IMR-90 (cell line): ENCODE measurements around the gene AMBRA1.

ENCODE experiments used
- CEBPB ChIP-seq: IDR thresholded peaks from 2 replicates; pipeline ENCODE4 v1.6.1; 2012; ENCODE audit warnings: low read depth, low read length, improper control_type of control experiment
- MAFK ChIP-seq: IDR thresholded peaks from 2 replicates; pipeline ENCODE4 v1.6.1; 2012; ENCODE audit warnings: low read depth, low read length, improper control_type of control experiment
- NFE2L2 ChIP-seq: fragments of 150-350 bp; IDR thresholded peaks from 2 replicates; pipeline ENCODE4 v1.6.1; 2016; ENCODE audit warnings: low read depth, mild to moderate bottlenecking, low read length
- POLR2A ChIP-seq: IDR thresholded peaks from 2 replicates; pipeline ENCODE4 v1.6.1; 2012; ENCODE audit warnings: mild to moderate bottlenecking, low read depth, low read length
- RAD21 ChIP-seq: IDR thresholded peaks from 2 replicates; pipeline ENCODE4 v1.6.1; 2012; ENCODE audit warnings: low read length, improper control_type of control experiment
- USF2 ChIP-seq: fragments of 150-350 bp; IDR thresholded peaks from 2 replicates; pipeline ENCODE4 v1.6.1; 2017; ENCODE audit warnings: mild to moderate bottlenecking, antibody characterized with exemption, low read length, low read depth
- TF ChIP-seq, protein P1 (sequence below): conservative IDR thresholded peaks from 2 replicates; pipeline ENCODE4 v1.5.1; 2012; ENCODE audit warnings: mild to moderate bottlenecking, low read depth, low read length, improper control_type of control experiment
- TF ChIP-seq, protein P2 (sequence below): fragments of 150-350 bp; IDR thresholded peaks from 2 replicates; pipeline ENCODE4 v1.6.1; 2016; ENCODE audit warnings: low read depth, mild to moderate bottlenecking, low read length, moderate library complexity, borderline replicate concordance

DNA sequence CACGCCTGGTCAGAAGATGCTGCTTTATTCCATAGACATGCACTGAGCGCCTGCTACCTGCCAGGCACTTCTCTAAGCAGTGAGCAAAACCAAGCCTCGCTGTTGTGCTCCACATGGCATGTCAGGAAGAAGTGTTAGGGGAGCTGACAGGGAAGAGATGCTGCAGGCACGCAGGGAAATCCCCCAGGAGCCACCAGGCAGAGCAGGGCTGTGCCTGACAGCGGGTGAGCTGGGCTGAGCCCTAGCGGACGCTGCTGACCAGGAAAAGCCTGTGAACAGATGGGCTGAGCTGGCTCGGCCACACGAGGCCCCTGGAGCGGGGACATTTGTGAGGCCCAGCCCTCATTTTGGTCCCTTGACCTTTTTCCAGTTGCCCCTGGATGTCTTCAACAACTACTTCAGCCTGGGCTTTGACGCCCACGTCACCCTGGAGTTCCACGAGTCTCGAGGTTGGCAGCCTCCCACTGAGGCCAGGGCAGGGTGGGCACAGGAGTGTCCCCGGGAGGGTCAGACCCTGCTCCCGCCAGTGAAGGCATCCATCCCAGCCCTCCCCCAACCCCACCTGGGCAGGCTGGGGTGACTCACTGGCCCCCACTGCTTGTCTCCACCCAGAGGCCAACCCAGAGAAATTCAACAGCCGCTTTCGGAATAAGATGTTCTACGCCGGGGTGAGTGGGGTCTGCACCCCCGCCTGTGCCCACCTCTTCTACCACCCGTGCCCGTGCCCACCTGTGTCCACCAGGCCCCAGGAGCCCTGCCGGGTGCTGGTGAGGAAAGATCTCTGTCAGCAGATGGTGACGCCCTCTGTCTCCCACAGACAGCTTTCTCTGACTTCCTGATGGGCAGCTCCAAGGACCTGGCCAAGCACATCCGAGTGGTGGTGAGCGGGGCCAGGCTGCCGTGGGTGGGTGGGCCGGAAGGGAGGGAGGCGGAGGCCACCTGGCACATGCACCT lies 219.8 kb downstream of the AMBRA1 start:
- TF ChIP-seq, protein P1, sequence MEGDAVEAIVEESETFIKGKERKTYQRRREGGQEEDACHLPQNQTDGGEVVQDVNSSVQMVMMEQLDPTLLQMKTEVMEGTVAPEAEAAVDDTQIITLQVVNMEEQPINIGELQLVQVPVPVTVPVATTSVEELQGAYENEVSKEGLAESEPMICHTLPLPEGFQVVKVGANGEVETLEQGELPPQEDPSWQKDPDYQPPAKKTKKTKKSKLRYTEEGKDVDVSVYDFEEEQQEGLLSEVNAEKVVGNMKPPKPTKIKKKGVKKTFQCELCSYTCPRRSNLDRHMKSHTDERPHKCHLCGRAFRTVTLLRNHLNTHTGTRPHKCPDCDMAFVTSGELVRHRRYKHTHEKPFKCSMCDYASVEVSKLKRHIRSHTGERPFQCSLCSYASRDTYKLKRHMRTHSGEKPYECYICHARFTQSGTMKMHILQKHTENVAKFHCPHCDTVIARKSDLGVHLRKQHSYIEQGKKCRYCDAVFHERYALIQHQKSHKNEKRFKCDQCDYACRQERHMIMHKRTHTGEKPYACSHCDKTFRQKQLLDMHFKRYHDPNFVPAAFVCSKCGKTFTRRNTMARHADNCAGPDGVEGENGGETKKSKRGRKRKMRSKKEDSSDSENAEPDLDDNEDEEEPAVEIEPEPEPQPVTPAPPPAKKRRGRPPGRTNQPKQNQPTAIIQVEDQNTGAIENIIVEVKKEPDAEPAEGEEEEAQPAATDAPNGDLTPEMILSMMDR = no peak
- TF ChIP-seq, protein P2, sequence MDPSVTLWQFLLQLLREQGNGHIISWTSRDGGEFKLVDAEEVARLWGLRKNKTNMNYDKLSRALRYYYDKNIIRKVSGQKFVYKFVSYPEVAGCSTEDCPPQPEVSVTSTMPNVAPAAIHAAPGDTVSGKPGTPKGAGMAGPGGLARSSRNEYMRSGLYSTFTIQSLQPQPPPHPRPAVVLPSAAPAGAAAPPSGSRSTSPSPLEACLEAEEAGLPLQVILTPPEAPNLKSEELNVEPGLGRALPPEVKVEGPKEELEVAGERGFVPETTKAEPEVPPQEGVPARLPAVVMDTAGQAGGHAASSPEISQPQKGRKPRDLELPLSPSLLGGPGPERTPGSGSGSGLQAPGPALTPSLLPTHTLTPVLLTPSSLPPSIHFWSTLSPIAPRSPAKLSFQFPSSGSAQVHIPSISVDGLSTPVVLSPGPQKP = no peak
- TF ChIP-seq MAFK (no peak), POLR2A (no peak), RAD21 (no peak), USF2 (no peak), CEBPB (no peak), NFE2L2 (no peak)
